ENCODE data around the gene AHRR.

Gene AHRR

DNA sequence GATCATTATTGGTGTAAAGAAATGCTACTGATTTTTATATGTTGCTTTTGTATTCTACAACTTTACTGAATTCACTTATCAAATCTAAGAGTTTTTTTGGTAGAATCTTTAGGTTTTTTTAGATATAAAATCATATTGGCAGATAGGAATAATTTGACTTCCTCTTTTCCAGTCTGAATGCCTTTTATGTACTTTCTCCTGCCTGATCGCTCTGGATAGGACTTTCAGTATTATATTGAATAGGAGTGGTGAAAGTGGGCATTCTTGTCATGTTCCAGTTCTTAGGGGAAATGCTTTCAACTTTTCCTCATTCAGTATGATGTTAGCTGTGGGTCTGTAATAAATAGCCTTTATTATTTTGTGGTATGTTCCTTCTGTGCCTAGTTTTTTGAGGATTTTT is 8.3 kb downstream of the AHRR start:
- Histone ChIP-seq H3K9me3 (ENCODE audit: control insufficient read depth, low read length) (no peaks in the 10 kb centered on the region), H3K4me2 (ENCODE audit: low read length) (no peak overlapping the region), H3K79me2 (no peaks in the 10 kb centered on the region), H3K4me3 (ENCODE audit: low read depth, low read length) (no peak overlapping the region), H3K9ac (no peak overlapping the region), H3K27ac (no peak overlapping the region), H3K27me3 (ENCODE audit: control insufficient read depth, insufficient read depth, low read length) (no peaks in the 10 kb centered on the region), H3K36me3 (ENCODE audit: control insufficient read depth, insufficient read depth, low read length) (no peaks in the 10 kb centered on the region), H2AFZ (no peak overlapping the region), H3K4me1 (no peaks in the 10 kb centered on the region)
- TF ChIP-seq CTCF (IDR thresholded peaks at IDR 0.05) = no peak

- TF ChIP-seq CTCF (IDR thresholded peaks at IDR 0.05) = no peak
- H3K79me2 ChIP-seq = no peaks in the 10 kb centered on the region
- H3K4me2 ChIP-seq (ENCODE audit: low read length) = no peak overlapping the region
- H3K36me3 ChIP-seq (ENCODE audit: control insufficient read depth, insufficient read depth, low read length) = no peaks in the 10 kb centered on the region
- H3K27me3 ChIP-seq (ENCODE audit: control insufficient read depth, insufficient read depth, low read length) = no peaks in the 10 kb centered on the region
- no peak overlapping the region for H3K27ac ChIP-seq
- no peak overlapping the region for H3K9ac ChIP-seq
- H2AFZ ChIP-seq = no peak overlapping the region
- no peak overlapping the region for H3K4me3 ChIP-seq (ENCODE audit: low read depth, low read length)
- no peaks in the 10 kb centered on the region for H3K9me3 ChIP-seq (ENCODE audit: control insufficient read depth, low read length)
- H3K4me1 ChIP-seq = no peaks in the 10 kb centered on the region
Measured at GRCh38 chr5:332843-333242, 11.3 kb downstream of the AHRR start.

- H3K27ac ChIP-seq = no peak overlapping the region
- H3K4me2 ChIP-seq (ENCODE audit: low read length) = no peak overlapping the region
- H3K9ac ChIP-seq = no peak overlapping the region
- H3K27me3 ChIP-seq (ENCODE audit: control insufficient read depth, insufficient read depth, low read length) = no peaks in the 10 kb centered on the region
- no peak overlapping the region for H2AFZ ChIP-seq
- TF ChIP-seq CTCF (IDR thresholded peaks at IDR 0.05) = no peak
- H3K9me3 ChIP-seq (ENCODE audit: control insufficient read depth, low read length) = no peaks in the 10 kb centered on the region
- H3K4me3 ChIP-seq (ENCODE audit: low read depth, low read length) = no peak overlapping the region
- H3K36me3 ChIP-seq (ENCODE audit: control insufficient read depth, insufficient read depth, low read length) = no peaks in the 10 kb centered on the region
- H3K79me2 ChIP-seq = no peaks in the 10 kb centered on the region
- no peaks in the 10 kb centered on the region for H3K4me1 ChIP-seq
Measured at GRCh38 chr5:333945-334344, 12.4 kb downstream of the AHRR start.

- H3K4me1 ChIP-seq = no peaks in the 10 kb centered on the region
- H3K9ac ChIP-seq = no peak overlapping the region
- H3K27me3 ChIP-seq (ENCODE audit: control insufficient read depth, insufficient read depth, low read length) = no peaks in the 10 kb centered on the region
- no peaks in the 10 kb centered on the region for H3K36me3 ChIP-seq (ENCODE audit: control insufficient read depth, insufficient read depth, low read length)
- no peak overlapping the region for H2AFZ ChIP-seq
- TF ChIP-seq CTCF (IDR thresholded peaks at IDR 0.05) = no peak
- no peak overlapping the region for H3K4me3 ChIP-seq (ENCODE audit: low read depth, low read length)
- H3K79me2 ChIP-seq = no peaks in the 10 kb centered on the region
- no peak overlapping the region for H3K27ac ChIP-seq
- H3K4me2 ChIP-seq (ENCODE audit: low read length) = no peak overlapping the region
- H3K9me3 ChIP-seq (ENCODE audit: control insufficient read depth, low read length) = no peaks in the 10 kb centered on the region
Measured at GRCh38 chr5:334903-335739, 13.6 kb downstream of the AHRR start.

DNA sequence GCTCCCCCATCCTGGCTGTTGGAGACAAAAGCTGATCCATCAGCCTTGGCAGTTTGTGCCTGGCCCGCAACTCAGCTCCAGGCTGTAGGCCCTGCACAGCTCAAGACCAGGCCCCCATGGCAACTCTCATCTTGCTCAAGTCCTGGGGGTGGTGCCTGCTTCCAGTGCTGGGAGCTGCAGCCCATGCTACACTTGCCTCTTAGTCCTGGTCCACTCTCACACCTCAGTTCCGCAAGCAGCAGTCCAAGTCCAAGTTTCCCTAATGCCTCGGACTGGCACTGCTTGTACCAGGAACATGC is 14.2 kb downstream of the AHRR start:
- H2AFZ ChIP-seq = no peak overlapping the region
- no peaks in the 10 kb centered on the region for H3K36me3 ChIP-seq (ENCODE audit: control insufficient read depth, insufficient read depth, low read length)
- H3K79me2 ChIP-seq = no peaks in the 10 kb centered on the region
- no peak overlapping the region for H3K4me3 ChIP-seq (ENCODE audit: low read depth, low read length)
- no peak overlapping the region for H3K27ac ChIP-seq
- H3K4me2 ChIP-seq (ENCODE audit: low read length) = no peak overlapping the region
- H3K9ac ChIP-seq = no peak overlapping the region
- no peaks in the 10 kb centered on the region for H3K9me3 ChIP-seq (ENCODE audit: control insufficient read depth, low read length)
- H3K4me1 ChIP-seq = no peaks in the 10 kb centered on the region
- no peak for TF ChIP-seq CTCF (IDR thresholded peaks at IDR 0.05)
- H3K27me3 ChIP-seq (ENCODE audit: control insufficient read depth, insufficient read depth, low read length) = no peaks in the 10 kb centered on the region
